ENCODE results near the gene GBA2.
A peak's percentile ranks its signal among the peaks of the same experiment; 100 is the strongest.

DNA sequence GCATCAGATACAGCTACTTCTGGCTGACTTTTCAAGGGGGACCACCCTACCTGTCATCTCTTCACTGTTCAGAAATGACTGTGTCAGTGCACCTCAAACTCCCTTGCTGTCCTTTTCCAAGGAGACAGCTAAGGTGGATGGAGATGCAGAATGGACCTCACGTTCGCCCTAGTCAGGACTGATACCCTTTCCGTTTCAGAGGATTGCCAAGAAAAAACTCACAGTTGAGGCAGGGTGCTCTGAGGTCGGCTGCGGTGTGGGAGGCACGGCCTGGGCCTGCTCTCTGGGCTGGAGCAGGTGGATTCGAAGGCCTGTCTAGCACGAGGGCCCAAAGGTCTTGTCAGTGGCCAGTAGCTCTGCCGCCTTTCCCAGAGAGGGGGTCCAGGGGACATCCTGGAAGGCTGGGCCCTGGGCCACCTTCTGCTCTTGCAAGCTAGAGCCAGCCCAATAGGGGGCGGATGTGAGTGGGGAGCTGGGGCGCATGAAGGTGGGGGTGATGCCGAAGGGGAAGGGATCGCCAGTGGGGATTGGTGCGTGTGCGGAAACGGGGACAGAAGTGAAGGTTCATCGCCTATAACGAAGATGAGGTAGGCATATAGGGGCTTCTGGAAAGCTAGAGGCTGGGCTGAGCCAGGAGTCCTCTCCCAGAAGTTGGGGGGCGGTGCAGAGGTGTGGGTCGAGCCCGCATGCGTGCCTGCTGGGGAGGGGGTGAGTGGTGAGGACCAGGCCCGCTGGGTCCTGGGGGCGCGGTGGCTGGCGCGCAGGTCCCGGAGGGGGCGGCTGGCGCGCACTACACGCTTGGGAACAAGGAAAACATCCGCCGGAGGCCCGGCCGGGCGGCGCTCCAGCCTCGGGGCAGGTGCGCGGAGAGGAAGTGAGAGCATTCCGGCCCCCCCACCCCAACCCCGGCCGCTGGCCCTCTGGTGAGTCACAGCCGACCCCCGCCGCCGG, 7.5 kb upstream of the GBA2 start:
- TF ChIP-seq CTCF (IDR thresholded peaks at IDR 0.05) (peak; percentile 42 to 78 (median 53)), POLR2A (IDR thresholded peaks at IDR 0.05) (no peak), POLR2AphosphoS5 (IDR thresholded peaks at IDR 0.05) (no peak)

All from prostate gland (tissue), 2 donors.